ENCODE data around the gene SEPTIN12. TPM values are rescaled to one million over a fixed set of nuclear protein-coding genes. Genes with fewer than 3 reads are reported as not detected.

SEPTIN12 gene
- total RNA-seq, 1 experiment from 2014 or later, result not detected

GRCh38 chr16:4778050-4778392 is 10.1 kb downstream of the SEPTIN12 start:
- H4K20me1 ChIP-seq (ENCODE audit: insufficient read depth), result no peaks in the 10 kb centered on the region
- no peaks in the 10 kb centered on the region for H3K36me3 ChIP-seq (ENCODE audit: low read depth)
- H3K27ac ChIP-seq, result no peak overlapping the region
- H3K4me1 ChIP-seq (replicated peaks; ENCODE audit: insufficient read depth), result peaks cover 2% of the 10 kb centered on the region; the same call in 1 of the 2 replicates
- H3F3A ChIP-seq (ENCODE audit: insufficient read depth, low read depth), result no peaks in the 10 kb centered on the region
- ChIA-PET CTCF (no interaction called here), POLR2A (ENCODE audit: unreplicated experiment) (interaction anchor here (0.6 kb wide), 1 partner anchor 460 kb away, joined by 3 read pairs; no protein-coding TSS in a partner anchor)
- no TSS peak for BruUV-seq (replicated peaks)
- H3K9me3 ChIP-seq (ENCODE audit: insufficient read depth, low read depth), result no peaks in the 10 kb centered on the region
- H3K9me2 ChIP-seq (ENCODE audit: insufficient read depth), result no peaks in the 10 kb centered on the region
- no peak overlapping the region for H2AFZ ChIP-seq
- H3K4me3 ChIP-seq, result no peak overlapping the region
- intact Hi-C loops (cut with micrococcal nuclease; ENCODE audit: unreplicated experiment), result no loop called here
- no peak overlapping the region for H3K4me2 ChIP-seq
- H3K79me2 ChIP-seq (ENCODE audit: low read depth), result no peaks in the 10 kb centered on the region
- TF ChIP-seq EZH2 (IDR thresholded peaks at IDR 0.05; ENCODE audit: low read depth), result no peak
- no peak for TF ChIP-seq CTCF (conservative IDR thresholded peaks at IDR 0.05)
- H3K27me3 ChIP-seq (ENCODE audit: insufficient read depth, low read depth), result no peaks in the 10 kb centered on the region
- DNase-seq, result no peak

- Histone ChIP-seq H3F3A (ENCODE audit: insufficient read depth, low read depth) (no peaks in the 10 kb centered on the region), H3K27me3 (ENCODE audit: insufficient read depth, low read depth) (no peaks in the 10 kb centered on the region), H3K4me1 (replicated peaks; ENCODE audit: insufficient read depth) (peaks cover 2% of the 10 kb centered on the region; the same call in 1 of the 2 replicates), H4K20me1 (ENCODE audit: insufficient read depth) (no peaks in the 10 kb centered on the region), H3K9me3 (ENCODE audit: insufficient read depth, low read depth) (no peaks in the 10 kb centered on the region), H3K4me3 (no peak overlapping the region), H3K36me3 (ENCODE audit: low read depth) (no peaks in the 10 kb centered on the region), H3K27ac (no peak overlapping the region), H3K4me2 (no peak overlapping the region), H3K79me2 (ENCODE audit: low read depth) (no peaks in the 10 kb centered on the region), H2AFZ (no peak overlapping the region), H3K9me2 (ENCODE audit: insufficient read depth) (no peaks in the 10 kb centered on the region)
- TF ChIP-seq EZH2 (IDR thresholded peaks at IDR 0.05; ENCODE audit: low read depth) (no peak), CTCF (conservative IDR thresholded peaks at IDR 0.05) (no peak)
- CTCF ChIA-PET, result no interaction called here
- POLR2A ChIA-PET (ENCODE audit: unreplicated experiment), result no interaction called here
- intact Hi-C loops (cut with micrococcal nuclease; ENCODE audit: unreplicated experiment), result no loop called here
- no TSS peak for BruUV-seq (replicated peaks)
- no peak for DNase-seq
These were observed 10.7 kb downstream of the SEPTIN12 start for GRCh38 chr16:4777339-4778049.

GRCh38 chr16:4776141-4776705 is 11.9 kb downstream of the SEPTIN12 start:
- Histone ChIP-seq H3K4me1 (replicated peaks; ENCODE audit: insufficient read depth) (peaks cover 2% of the 10 kb centered on the region; the same call in 1 of the 2 replicates), H3K9me2 (ENCODE audit: insufficient read depth) (no peaks in the 10 kb centered on the region), H3K9me3 (ENCODE audit: insufficient read depth, low read depth) (no peaks in the 10 kb centered on the region), H3K27me3 (ENCODE audit: insufficient read depth, low read depth) (no peaks in the 10 kb centered on the region), H3K36me3 (ENCODE audit: low read depth) (no peaks in the 10 kb centered on the region), H3K79me2 (ENCODE audit: low read depth) (no peaks in the 10 kb centered on the region), H3K4me3 (no peak overlapping the region), H2AFZ (no peak overlapping the region), H3F3A (ENCODE audit: insufficient read depth, low read depth) (no peaks in the 10 kb centered on the region), H3K4me2 (no peak overlapping the region), H4K20me1 (ENCODE audit: insufficient read depth) (no peaks in the 10 kb centered on the region), H3K27ac (no peak overlapping the region)
- ChIA-PET POLR2A (ENCODE audit: unreplicated experiment) (no interaction called here), CTCF (no interaction called here)
- intact Hi-C loops (cut with micrococcal nuclease; ENCODE audit: unreplicated experiment), result no loop called here
- no peak for TF ChIP-seq EZH2 (IDR thresholded peaks at IDR 0.05; ENCODE audit: low read depth)
- TF ChIP-seq CTCF (conservative IDR thresholded peaks at IDR 0.05), result no peak
- no TSS peak for BruUV-seq (replicated peaks)
- DNase-seq, result no peak

All from PC-9 (cell line).